ENCODE measurements around the gene PTGER4. TPM values are rescaled to one million over a fixed set of nuclear protein-coding genes. Genes with fewer than 3 reads are reported as not detected.
"Not testable (repeated sequence)": the region's sequence is repeated elsewhere in the genome, so short reads cannot be mapped to it uniquely, and the experiment has no call there.

Gene PTGER4
- polyA plus RNA-seq, 1 of the 3 experiments (the other 2 are of a cell fraction), result not detected

DNA sequence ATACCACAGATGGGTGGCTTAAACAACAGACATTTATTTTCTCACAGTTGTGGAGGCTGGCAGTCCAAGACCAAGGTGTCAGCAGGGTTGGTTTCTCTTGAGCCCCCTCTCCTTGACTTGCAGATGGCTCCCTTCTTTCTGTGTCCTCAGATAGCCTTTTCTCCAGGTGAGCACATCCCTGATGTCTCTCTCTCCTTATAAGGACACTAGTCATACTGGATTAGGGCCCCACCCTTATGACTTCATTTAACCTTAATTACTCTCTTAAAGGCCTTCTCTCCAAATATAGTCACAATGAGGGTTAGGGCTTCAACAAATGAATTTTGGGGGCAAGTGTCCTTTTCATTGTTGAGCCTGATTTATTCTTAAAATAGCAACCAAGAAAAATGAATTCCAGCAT is 14.7 kb downstream of the PTGER4 start (continued):
- TF ChIP-seq NFIC (IDR thresholded peaks at IDR 0.05; ENCODE audit: borderline replicate concordance), result no peak
- no peak for TF ChIP-seq GATA2 (CRISPR knock-in tag; IDR thresholded peaks at IDR 0.05)

DNA sequence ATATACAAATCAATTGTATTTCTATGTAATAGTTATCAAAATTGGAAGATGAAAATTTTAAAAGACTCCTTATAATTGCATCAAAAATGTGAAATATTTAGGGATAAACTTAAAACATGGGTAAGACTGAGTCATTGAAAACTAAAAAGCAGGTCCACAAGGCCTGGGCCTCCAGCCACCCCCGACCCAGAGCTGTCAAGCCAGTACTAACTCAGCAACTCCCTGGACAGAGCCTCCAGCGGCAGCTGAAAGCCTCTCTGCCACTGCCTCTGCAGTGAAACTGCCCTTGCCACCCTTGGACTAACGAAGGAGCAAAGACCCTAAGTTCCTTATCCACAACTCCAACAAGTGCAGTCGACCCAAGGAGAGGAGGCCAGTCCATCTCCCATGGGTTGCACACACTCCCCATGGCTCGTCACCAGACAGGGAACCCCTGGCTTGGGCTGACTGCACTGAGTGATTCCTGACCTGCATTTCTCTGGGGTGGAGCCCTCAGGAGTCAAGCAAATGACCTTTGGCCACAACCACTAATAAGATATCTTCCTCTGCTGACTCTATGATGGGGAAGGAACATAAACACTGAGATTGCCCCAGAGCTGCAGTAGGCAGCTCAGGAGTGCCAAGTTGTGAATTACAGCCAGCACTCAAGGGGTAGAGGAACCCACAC is 20.5 kb downstream of the PTGER4 start:
- WGBS (ENCODE audit: low lambda C conversion rate), result 50% methylated on average over 1 of the region's 5 CpGs
- CTCF ChIA-PET, result no interaction called here
- H3K9ac ChIP-seq, result no peak overlapping the region
- no peak for TF ChIP-seq SIN3A (IDR thresholded peaks at IDR 0.05; ENCODE audit: borderline replicate concordance, low read depth, low read length)
- no peak for TF ChIP-seq JUND (IDR thresholded peaks at IDR 0.05)
- no peaks in the 10 kb centered on the region for H3K4me1 ChIP-seq (ENCODE audit: control insufficient read depth in 1 of 2, insufficient read depth in 2 of 2, low read depth in 1 of 2, low read length in 1 of 2)
- H4K20me1 ChIP-seq (ENCODE audit: insufficient read depth), result no peaks in the 10 kb centered on the region
- H3K27me3 ChIP-seq (ENCODE audit: insufficient read depth), result no peaks in the 10 kb centered on the region
- no peak overlapping the region for H3K27ac ChIP-seq (ENCODE audit: low read depth in 2 of 2, low read length in 1 of 2)
- no peak overlapping the region for H3K4me3 ChIP-seq (ENCODE audit: low read depth in 2 of 2, low read length in 1 of 2)
- DNase-seq, result no peak
- H3K9me2 ChIP-seq, result no peaks in the 10 kb centered on the region
- H3K9me3 ChIP-seq, result no peaks in the 10 kb centered on the region; the same call in 1 of the 2 replicates
- POLR2A ChIA-PET, result interaction anchor here (0.6 kb wide), 1 partner anchor 202 kb away, joined by 3 read pairs; no protein-coding TSS in a partner anchor
- H3K79me2 ChIP-seq (ENCODE audit: insufficient read depth), result no peaks in the 10 kb centered on the region; the same call in 1 of the 2 replicates
- H3F3A ChIP-seq (replicated peaks; ENCODE audit: insufficient read depth), result no peaks in the 10 kb centered on the region
- peaks cover 0 to 6% of the 10 kb centered on the region in 2 experiments for H3K36me3 ChIP-seq (replicated peaks in 1 of 2; ENCODE audit: control insufficient read depth in 1 of 2, insufficient read depth in 2 of 2, low read length in 1 of 2)
- H2AFZ ChIP-seq (ENCODE audit: low read depth), result no peak overlapping the region
- no peak overlapping the region for H3K4me2 ChIP-seq

DNA sequence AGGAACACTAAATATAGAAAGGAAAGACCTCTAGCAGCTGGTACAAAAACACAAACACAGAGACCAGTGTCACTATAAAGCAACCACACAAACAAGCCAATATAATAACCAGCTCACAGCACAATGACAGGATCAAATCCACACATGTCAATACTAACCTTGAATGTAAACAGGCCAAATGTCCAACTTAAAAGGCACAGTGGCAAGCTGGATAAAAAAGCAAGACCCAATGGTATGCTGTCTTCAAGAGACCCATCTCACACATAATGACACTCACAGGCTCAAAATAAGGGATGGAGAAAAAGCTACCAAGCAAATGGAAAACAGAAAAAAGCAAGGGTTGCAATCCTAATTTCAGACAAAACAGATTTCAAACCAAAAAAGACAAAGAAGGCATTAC is 22.3 kb downstream of the PTGER4 start:
- POLR2A ChIA-PET; DNase-seq; H3K9me2 ChIP-seq; H3K4me1 ChIP-seq (ENCODE audit: control insufficient read depth in 1 of 2, insufficient read depth in 2 of 2, low read depth in 1 of 2, low read length in 1 of 2); H3K4me3 ChIP-seq (ENCODE audit: low read depth in 2 of 2, low read length in 1 of 2); H4K20me1 ChIP-seq (ENCODE audit: insufficient read depth); H3K27ac ChIP-seq (ENCODE audit: low read depth in 2 of 2, low read length in 1 of 2); H2AFZ ChIP-seq (ENCODE audit: low read depth); CTCF ChIA-PET; H3K9me3 ChIP-seq; H3F3A ChIP-seq (replicated peaks; ENCODE audit: insufficient read depth); H3K4me2 ChIP-seq; H3K27me3 ChIP-seq (ENCODE audit: insufficient read depth); H3K36me3 ChIP-seq (replicated peaks in 1 of 2; ENCODE audit: control insufficient read depth in 1 of 2, insufficient read depth in 2 of 2, low read length in 1 of 2); H3K79me2 ChIP-seq (ENCODE audit: insufficient read depth); H3K9ac ChIP-seq: not testable (repeated sequence)

DNA sequence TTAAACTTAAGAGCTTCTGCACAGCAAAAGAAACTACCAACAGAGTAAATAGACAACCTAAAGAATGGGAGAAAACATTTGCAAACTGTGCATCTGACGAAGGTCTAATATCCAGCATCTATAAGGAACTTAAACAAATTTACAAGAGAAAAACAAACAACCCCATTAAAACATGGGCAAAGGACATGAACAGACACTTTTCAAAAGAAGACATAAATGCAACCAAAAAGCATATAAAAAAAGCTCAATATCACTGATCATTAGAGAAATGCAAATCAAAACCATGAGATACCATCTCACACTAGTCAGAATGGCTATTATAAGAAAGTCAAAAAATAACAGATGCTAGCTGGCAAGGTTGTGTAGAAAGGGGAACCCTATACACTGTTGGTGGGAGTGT is 25.8 kb downstream of the PTGER4 start:
- H3K27me3 ChIP-seq (ENCODE audit: insufficient read depth); H3K27ac ChIP-seq (ENCODE audit: low read depth in 2 of 2, low read length in 1 of 2); DNase-seq; H3K4me2 ChIP-seq; H4K20me1 ChIP-seq (ENCODE audit: insufficient read depth); H3K9me2 ChIP-seq; H3K9me3 ChIP-seq; H3K4me3 ChIP-seq (ENCODE audit: low read depth in 2 of 2, low read length in 1 of 2); H3F3A ChIP-seq (replicated peaks; ENCODE audit: insufficient read depth); H3K79me2 ChIP-seq (ENCODE audit: insufficient read depth); H2AFZ ChIP-seq (ENCODE audit: low read depth); H3K9ac ChIP-seq; POLR2A ChIA-PET; H3K36me3 ChIP-seq (replicated peaks in 1 of 2; ENCODE audit: control insufficient read depth in 1 of 2, insufficient read depth in 2 of 2, low read length in 1 of 2); H3K4me1 ChIP-seq (ENCODE audit: control insufficient read depth in 1 of 2, insufficient read depth in 2 of 2, low read depth in 1 of 2, low read length in 1 of 2): not testable (repeated sequence)
- CTCF ChIA-PET, result interaction anchor here (0.9 kb wide), 1 partner anchor 11 kb away, joined by 3 read pairs; no protein-coding TSS in a partner anchor
- 63% methylated on average over 1 of the region's 1 CpG for WGBS (ENCODE audit: low lambda C conversion rate)

DNA sequence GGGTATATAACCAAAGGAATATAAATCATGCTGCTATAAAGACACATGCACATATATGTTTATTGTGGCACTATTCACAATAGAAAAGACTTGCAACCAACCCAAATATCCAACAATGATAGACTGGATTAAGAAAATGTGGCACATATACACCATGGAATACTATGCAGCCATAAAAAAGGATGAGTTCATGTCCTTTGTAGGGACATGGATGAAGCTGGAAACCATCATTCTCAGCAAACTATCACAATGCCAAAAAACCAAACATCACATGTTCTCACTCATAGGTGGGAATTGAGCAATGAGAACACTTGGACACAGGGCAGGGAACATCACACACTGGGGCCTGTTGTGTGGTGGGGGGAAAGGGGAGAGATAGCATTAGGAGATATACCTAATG is 30.9 kb downstream of the PTGER4 start:
- H3K27me3 ChIP-seq (ENCODE audit: insufficient read depth); H3K4me2 ChIP-seq; CTCF ChIA-PET; H3K9me2 ChIP-seq; POLR2A ChIA-PET; H2AFZ ChIP-seq (ENCODE audit: low read depth); H4K20me1 ChIP-seq (ENCODE audit: insufficient read depth); H3K36me3 ChIP-seq (replicated peaks in 1 of 2; ENCODE audit: control insufficient read depth in 1 of 2, insufficient read depth in 2 of 2, low read length in 1 of 2); H3F3A ChIP-seq (replicated peaks; ENCODE audit: insufficient read depth); H3K9ac ChIP-seq; H3K4me3 ChIP-seq (ENCODE audit: low read depth in 2 of 2, low read length in 1 of 2); DNase-seq; H3K27ac ChIP-seq (ENCODE audit: low read depth in 2 of 2, low read length in 1 of 2); H3K4me1 ChIP-seq (ENCODE audit: control insufficient read depth in 1 of 2, insufficient read depth in 2 of 2, low read depth in 1 of 2, low read length in 1 of 2); H3K9me3 ChIP-seq; H3K79me2 ChIP-seq (ENCODE audit: insufficient read depth): not testable (repeated sequence)

Data from SK-N-SH (cell line).